Measurements from ENCODE around the gene TXNDC16.

The TXNDC16 gene

GRCh38 chr14:52596861-52597260, 44.6 kb upstream of the TXNDC16 start:
- Histone ChIP-seq H2AFZ (ENCODE audit: low read depth, low read length) (no peak overlapping the region), H3K4me2 (ENCODE audit: low read length) (no peak overlapping the region), H3K79me2 (ENCODE audit: low read length) (no peaks in the 10 kb centered on the region), H4K20me1 (ENCODE audit: insufficient read depth, low read length) (no peaks in the 10 kb centered on the region), H3K4me3 (ENCODE audit: low read length) (no peak overlapping the region), H3K9ac (ENCODE audit: low read length) (no peak overlapping the region), H3K27ac (ENCODE audit: low read length) (no peak overlapping the region), H3K27me3 (ENCODE audit: low read depth, low read length) (no peaks in the 10 kb centered on the region), H3K4me1 (ENCODE audit: low read length) (no peaks in the 10 kb centered on the region), H3K9me3 (ENCODE audit: insufficient read depth, low read length) (no peaks in the 10 kb centered on the region), H3K36me3 (replicated peaks; ENCODE audit: low read depth, low read length) (no peaks in the 10 kb centered on the region)
- no peak for TF ChIP-seq EZH2phosphoT487 (IDR thresholded peaks at IDR 0.05; ENCODE audit: low read depth)
- TF ChIP-seq, protein P1, sequence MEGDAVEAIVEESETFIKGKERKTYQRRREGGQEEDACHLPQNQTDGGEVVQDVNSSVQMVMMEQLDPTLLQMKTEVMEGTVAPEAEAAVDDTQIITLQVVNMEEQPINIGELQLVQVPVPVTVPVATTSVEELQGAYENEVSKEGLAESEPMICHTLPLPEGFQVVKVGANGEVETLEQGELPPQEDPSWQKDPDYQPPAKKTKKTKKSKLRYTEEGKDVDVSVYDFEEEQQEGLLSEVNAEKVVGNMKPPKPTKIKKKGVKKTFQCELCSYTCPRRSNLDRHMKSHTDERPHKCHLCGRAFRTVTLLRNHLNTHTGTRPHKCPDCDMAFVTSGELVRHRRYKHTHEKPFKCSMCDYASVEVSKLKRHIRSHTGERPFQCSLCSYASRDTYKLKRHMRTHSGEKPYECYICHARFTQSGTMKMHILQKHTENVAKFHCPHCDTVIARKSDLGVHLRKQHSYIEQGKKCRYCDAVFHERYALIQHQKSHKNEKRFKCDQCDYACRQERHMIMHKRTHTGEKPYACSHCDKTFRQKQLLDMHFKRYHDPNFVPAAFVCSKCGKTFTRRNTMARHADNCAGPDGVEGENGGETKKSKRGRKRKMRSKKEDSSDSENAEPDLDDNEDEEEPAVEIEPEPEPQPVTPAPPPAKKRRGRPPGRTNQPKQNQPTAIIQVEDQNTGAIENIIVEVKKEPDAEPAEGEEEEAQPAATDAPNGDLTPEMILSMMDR (IDR thresholded peaks at IDR 0.05; ENCODE audit: low read depth, low read length), result no peak

GRCh38 chr14:52596320-52596719, 44.0 kb upstream of the TXNDC16 start:
- H3K27ac ChIP-seq (ENCODE audit: low read length), result no peak overlapping the region
- H3K79me2 ChIP-seq (ENCODE audit: low read length), result no peaks in the 10 kb centered on the region
- no peak for TF ChIP-seq EZH2phosphoT487 (IDR thresholded peaks at IDR 0.05; ENCODE audit: low read depth)
- TF ChIP-seq, protein P1 (IDR thresholded peaks at IDR 0.05; ENCODE audit: low read depth, low read length), result no peak
- no peak overlapping the region for H3K4me3 ChIP-seq (ENCODE audit: low read length)
- H3K36me3 ChIP-seq (replicated peaks; ENCODE audit: low read depth, low read length), result no peaks in the 10 kb centered on the region
- H3K27me3 ChIP-seq (ENCODE audit: low read depth, low read length), result no peaks in the 10 kb centered on the region
- H3K9ac ChIP-seq (ENCODE audit: low read length), result no peak overlapping the region
- H3K4me1 ChIP-seq (ENCODE audit: low read length), result no peaks in the 10 kb centered on the region
- H3K9me3 ChIP-seq (ENCODE audit: insufficient read depth, low read length), result no peaks in the 10 kb centered on the region
- no peak overlapping the region for H3K4me2 ChIP-seq (ENCODE audit: low read length)
- no peaks in the 10 kb centered on the region for H4K20me1 ChIP-seq (ENCODE audit: insufficient read depth, low read length)
- no peak overlapping the region for H2AFZ ChIP-seq (ENCODE audit: low read depth, low read length)

GRCh38 chr14:52590318-52590717, 38.0 kb upstream of the TXNDC16 start:
- Histone ChIP-seq H3K9ac (ENCODE audit: low read length) (no peak overlapping the region), H3K4me3 (ENCODE audit: low read length) (no peak overlapping the region), H4K20me1 (ENCODE audit: insufficient read depth, low read length) (no peaks in the 10 kb centered on the region), H3K9me3 (ENCODE audit: insufficient read depth, low read length) (no peaks in the 10 kb centered on the region), H3K79me2 (ENCODE audit: low read length) (no peaks in the 10 kb centered on the region), H3K27me3 (ENCODE audit: low read depth, low read length) (no peaks in the 10 kb centered on the region), H3K4me1 (ENCODE audit: low read length) (no peaks in the 10 kb centered on the region), H3K36me3 (replicated peaks; ENCODE audit: low read depth, low read length) (no peaks in the 10 kb centered on the region), H3K4me2 (ENCODE audit: low read length) (no peak overlapping the region), H3K27ac (ENCODE audit: low read length) (no peak overlapping the region), H2AFZ (ENCODE audit: low read depth, low read length) (no peak overlapping the region)
- TF ChIP-seq, protein P1 (IDR thresholded peaks at IDR 0.05; ENCODE audit: low read depth, low read length), result no peak
- TF ChIP-seq EZH2phosphoT487 (IDR thresholded peaks at IDR 0.05; ENCODE audit: low read depth), result no peak

DNA sequence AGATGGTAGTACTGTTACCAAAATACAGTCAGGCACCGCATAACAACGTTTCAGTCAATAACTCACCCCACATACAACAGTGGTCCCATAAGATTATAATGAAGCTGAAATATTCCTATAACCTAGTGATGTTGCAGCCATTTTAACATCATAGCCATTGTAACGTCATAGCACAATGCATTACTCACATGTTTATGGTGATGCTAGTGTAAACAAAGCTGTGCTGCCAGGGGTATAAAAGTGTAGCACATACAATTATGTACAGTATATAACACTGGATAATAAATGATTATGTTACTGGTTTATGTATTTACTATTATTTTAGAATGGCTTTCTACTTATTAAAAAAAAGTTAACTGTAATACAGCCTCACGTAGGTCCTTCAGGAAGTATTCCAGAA, 37.3 kb upstream of the TXNDC16 start:
- no peaks in the 10 kb centered on the region for H4K20me1 ChIP-seq (ENCODE audit: insufficient read depth, low read length)
- no peak overlapping the region for H3K4me2 ChIP-seq (ENCODE audit: low read length)
- no peaks in the 10 kb centered on the region for H3K4me1 ChIP-seq (ENCODE audit: low read length)
- no peak overlapping the region for H3K9ac ChIP-seq (ENCODE audit: low read length)
- H3K4me3 ChIP-seq (ENCODE audit: low read length), result no peak overlapping the region
- H3K27ac ChIP-seq (ENCODE audit: low read length), result no peak overlapping the region
- no peaks in the 10 kb centered on the region for H3K79me2 ChIP-seq (ENCODE audit: low read length)
- H3K9me3 ChIP-seq (ENCODE audit: insufficient read depth, low read length), result no peaks in the 10 kb centered on the region
- no peaks in the 10 kb centered on the region for H3K27me3 ChIP-seq (ENCODE audit: low read depth, low read length)
- no peaks in the 10 kb centered on the region for H3K36me3 ChIP-seq (replicated peaks; ENCODE audit: low read depth, low read length)
- TF ChIP-seq, protein P1 (IDR thresholded peaks at IDR 0.05; ENCODE audit: low read depth, low read length), result no peak
- TF ChIP-seq EZH2phosphoT487 (IDR thresholded peaks at IDR 0.05; ENCODE audit: low read depth), result no peak
- no peak overlapping the region for H2AFZ ChIP-seq (ENCODE audit: low read depth, low read length)

Data from OCI-LY3 (cell line).